ENCODE results near the gene CHD6.

CHD6 gene

GRCh38 chr20:41366546-41367392, 251.4 kb downstream of the CHD6 start, which contains the start of gene EMILIN3:
EMILIN3 (minus strand) TSS chr20:41366818; CDS start chr20:41366634, 184 bp downstream.
- DNase-seq (ENCODE audit: low read depth): no peak

- no peak for DNase-seq (ENCODE audit: low read depth)
Measured at GRCh38 chr20:41365777-41366545, 252.2 kb downstream of the CHD6 start.

GRCh38 chr20:41364967-41365765, 253.0 kb downstream of the CHD6 start:
- no peak for DNase-seq (ENCODE audit: low read depth)

- DNase-seq (ENCODE audit: low read depth): no peak
Measured at GRCh38 chr20:41364236-41364855, 253.8 kb downstream of the CHD6 start.

- no peak for DNase-seq (ENCODE audit: low read depth)
Measured at GRCh38 chr20:41363601-41364000, 254.6 kb downstream of the CHD6 start.

GRCh38 chr20:41362748-41363140, 255.4 kb downstream of the CHD6 start:
- no peak for DNase-seq (ENCODE audit: low read depth)

- DNase-seq (ENCODE audit: low read depth): no peak
Measured at GRCh38 chr20:41361757-41362747, 256.1 kb downstream of the CHD6 start.

- no peak for DNase-seq (ENCODE audit: low read depth)
Measured at GRCh38 chr20:41360831-41361756, 257.1 kb downstream of the CHD6 start.

- no peak for DNase-seq (ENCODE audit: low read depth)
Measured at GRCh38 chr20:41359541-41360011, 258.6 kb downstream of the CHD6 start.

GRCh38 chr20:41358717-41359116, 259.5 kb downstream of the CHD6 start:
- no peak for DNase-seq (ENCODE audit: low read depth)

GRCh38 chr20:41358230-41358629, 259.9 kb downstream of the CHD6 start:
- DNase-seq (ENCODE audit: low read depth): no peak

- no peak for DNase-seq (ENCODE audit: low read depth)
Measured at GRCh38 chr20:41357424-41358163, 260.6 kb downstream of the CHD6 start.

- no peak for DNase-seq (ENCODE audit: low read depth)
Measured at GRCh38 chr20:41356951-41357350, 261.2 kb downstream of the CHD6 start.

- no peak for DNase-seq (ENCODE audit: low read depth)
Measured at GRCh38 chr20:41355598-41356203, 262.5 kb downstream of the CHD6 start.

- no peak for DNase-seq (ENCODE audit: low read depth)
Measured at GRCh38 chr20:41355192-41355591, 263.0 kb downstream of the CHD6 start.

GRCh38 chr20:41353530-41353929, 264.6 kb downstream of the CHD6 start:
- DNase-seq (ENCODE audit: low read depth): no peak

GRCh38 chr20:41352666-41353065, 265.5 kb downstream of the CHD6 start:
- DNase-seq (ENCODE audit: low read depth): no peak

- no peak for DNase-seq (ENCODE audit: low read depth)
Measured at GRCh38 chr20:41352106-41352505, 266.1 kb downstream of the CHD6 start.
